IMR-90 (cell line): Measurements from ENCODE around the gene ORM1. TPM values are rescaled to one million over a fixed set of nuclear protein-coding genes. Genes with fewer than 3 reads are reported as not detected.

ENCODE experiments used
- ATAC-seq: fragments of 200-7000 bp; cut with Tn5 transposase; 2 replicates; pipeline ENCODE4 v1.9.1; 2020; ENCODE audit warnings: low read depth, mild to moderate bottlenecking, moderate library complexity
- BruUV-seq: library from RNA; stranded (reverse); fragments of 400-500 nt; replicated peaks from 2 replicates; lab custom pipeline; 2021; lab: Mats Ljungman, UMichigan
- CTCF ChIA-PET: fragments of 300-600 bp; formaldehyde crosslinking; extraction: SDS; loops from one replicate; lab custom pipeline; 2021; ENCODE audit warnings: antibody characterized with exemption; lab: Yijun Ruan, JAX
- POLR2A ChIA-PET: fragments of 300-600 bp; sonication (Branson Sonifier 250); formaldehyde crosslinking; loops from one replicate; lab custom pipeline; 2022; ENCODE audit warnings: antibody characterized with exemption; ENCODE audit not compliant: unreplicated experiment; lab: Charles Lee
- DNase-seq: peaks from one replicate; pipeline ENCODE4 v3.0.0; 2013
- H2AFZ ChIP-seq: replicated peaks from 2 replicates; pipeline ENCODE3; 2013; ENCODE audit warnings: low read length, mild to moderate bottlenecking; ENCODE audit not compliant: poor library complexity
- H2AK5ac ChIP-seq: 2 replicates; pipeline ENCODE4 v1.6.1; 2013; ENCODE audit warnings: low read depth, low read length, inconsistent platforms
- H2AK9ac ChIP-seq: replicated peaks from 2 replicates; pipeline ENCODE3; 2013; ENCODE audit warnings: mild to moderate bottlenecking, low read depth, low read length, moderate library complexity; ENCODE audit not compliant: poor library complexity
- H2BK120ac ChIP-seq: 2 replicates; pipeline ENCODE4 v1.6.1; 2013; ENCODE audit warnings: low read depth, low read length, inconsistent platforms
- H2BK15ac ChIP-seq: 3 replicates; pipeline ENCODE4 v1.6.1; 2013; ENCODE audit warnings: low read depth, low read length, inconsistent platforms
- H2BK20ac ChIP-seq: 2 replicates; pipeline ENCODE4 v1.6.1; 2013; ENCODE audit warnings: low read depth, mild to moderate bottlenecking, inconsistent platforms, low read length, moderate library complexity
- H2BK5ac ChIP-seq: 2 replicates; pipeline ENCODE4 v1.6.1; 2013; ENCODE audit warnings: mild to moderate bottlenecking, low read depth, low read length, inconsistent platforms; ENCODE audit not compliant: poor library complexity, severe bottlenecking
- H3K14ac ChIP-seq: replicated peaks from 2 replicates; pipeline ENCODE4 v1.6.1; 2013; ENCODE audit warnings: low read depth, low read length, inconsistent platforms
- H3K18ac ChIP-seq: 2 replicates; pipeline ENCODE4 v1.6.1; 2013; ENCODE audit warnings: low read depth, low read length, control low read depth
- H3K23ac ChIP-seq: 2 replicates; pipeline ENCODE4 v1.6.1; 2013; ENCODE audit warnings: low read depth, low read length, inconsistent platforms
- H3K27ac ChIP-seq: 2 replicates; pipeline ENCODE4 v1.5.1; 2013; ENCODE audit warnings: mild to moderate bottlenecking, control low read depth, low read length; ENCODE audit not compliant: insufficient read depth
- H3K27me3 ChIP-seq: 2 replicates; pipeline ENCODE4 v1.6.1; 2013; ENCODE audit warnings: low read length; ENCODE audit not compliant: control insufficient read depth, insufficient read depth
- H3K36me3 ChIP-seq: 2 replicates; pipeline ENCODE4 v1.6.1; 2013; ENCODE audit warnings: low read length, mixed read lengths; ENCODE audit not compliant: control insufficient read depth, insufficient read depth
- H3K4ac ChIP-seq: 2 replicates; pipeline ENCODE4 v1.6.1; 2013; ENCODE audit warnings: low read depth, low read length, inconsistent platforms
- H3K4me1 ChIP-seq: 2 replicates; pipeline ENCODE4 v1.6.1; 2013; ENCODE audit warnings: low read length, mixed read lengths; ENCODE audit not compliant: control insufficient read depth, insufficient read depth
- H3K4me2 ChIP-seq: 2 replicates; pipeline ENCODE4 v1.6.1; 2013; ENCODE audit warnings: low read depth, mild to moderate bottlenecking, control low read depth, low read length, moderate library complexity
- H3K4me3 ChIP-seq: 2 replicates; pipeline ENCODE4 v1.5.1; 2013; ENCODE audit warnings: low read depth, mild to moderate bottlenecking, control low read depth, low read length, moderate library complexity; ENCODE audit not compliant: insufficient read depth
- H3K56ac ChIP-seq: 2 replicates; pipeline ENCODE4 v1.6.1; 2013; ENCODE audit warnings: low read length, inconsistent platforms; ENCODE audit not compliant: insufficient read depth; ENCODE audit errors: extremely low read depth
- H3K79me1 ChIP-seq, 2 experiments: 2 replicates each; pipeline ENCODE4 v1.6.1; 2013; ENCODE audit warnings: low read length in 2 of 2, inconsistent platforms in 1 of 2, low read depth in 1 of 2
- H3K9ac ChIP-seq: 2 replicates; pipeline ENCODE4 v1.6.1; 2013; ENCODE audit warnings: low read depth, low read length, control low read depth
- H3K9me1 ChIP-seq: 2 replicates; pipeline ENCODE4 v1.6.1; 2013; ENCODE audit warnings: low read length, inconsistent platforms; ENCODE audit not compliant: insufficient read depth
- H3K9me3 ChIP-seq: 2 replicates; pipeline ENCODE4 v1.6.1; 2013; ENCODE audit warnings: low read length; ENCODE audit not compliant: control insufficient read depth, insufficient read depth
- H4K20me1 ChIP-seq: 2 replicates; pipeline ENCODE4 v1.6.1; 2013; ENCODE audit warnings: low read length, inconsistent platforms; ENCODE audit not compliant: insufficient read depth
- H4K5ac ChIP-seq: 2 replicates; pipeline ENCODE4 v1.6.1; 2013; ENCODE audit warnings: mild to moderate bottlenecking, low read depth, low read length, control low read depth
- H4K8ac ChIP-seq, 2 experiments: 2 replicates each; pipeline ENCODE4 v1.6.1; 2013; ENCODE audit warnings: low read depth in 2 of 2, low read length in 2 of 2, control low read depth in 1 of 2, inconsistent platforms in 1 of 2
- H4K91ac ChIP-seq: 2 replicates; pipeline ENCODE4 v1.6.1; 2013; ENCODE audit warnings: low read depth, low read length, inconsistent platforms; ENCODE audit not compliant: insufficient read depth
- BHLHE40 ChIP-seq: fragments of 150-350 bp; IDR thresholded peaks from 2 replicates; pipeline ENCODE4 v1.6.1; 2016; ENCODE audit warnings: mild to moderate bottlenecking, low read depth, low read length
- MAFK ChIP-seq: IDR thresholded peaks from 2 replicates; pipeline ENCODE4 v1.6.1; 2012; ENCODE audit warnings: low read depth, low read length, improper control_type of control experiment
- MXI1 ChIP-seq: IDR thresholded peaks from 2 replicates; pipeline ENCODE4 v1.6.1; 2012; ENCODE audit warnings: low read depth, mild to moderate bottlenecking, low read length, moderate library complexity, borderline replicate concordance
- NFE2L2 ChIP-seq: fragments of 150-350 bp; IDR thresholded peaks from 2 replicates; pipeline ENCODE4 v1.6.1; 2016; ENCODE audit warnings: low read depth, mild to moderate bottlenecking, low read length
- RFX5 ChIP-seq: IDR thresholded peaks from 2 replicates; pipeline ENCODE4 v1.8.0; 2012; ENCODE audit warnings: low read depth, mild to moderate bottlenecking, low read length, moderate library complexity
- WGBS, 2 experiments: methylation state at CpG; one replicate each; pipeline versions ENCODE4 v1.1.5 to v1.1.7; 2013; ENCODE audit warnings: missing lambda C conversion rate in 2 of 2; ENCODE audit not compliant: insufficient read length in 1 of 2; ENCODE audit errors: extremely low coverage in 2 of 2; 5-methylcytosine and 5-hydroxymethylcytosine counted together
- dilution Hi-C: fragments of 300-500 bp; cut with HindIII; formaldehyde crosslinking; loops from one replicate; pipeline ENCODE4 v1.14.3; 2018; ENCODE audit warnings: low sequenced_read_pairs; ENCODE audit not compliant: unreplicated experiment
- in situ Hi-C: fragments of 300-500 bp; cut with MboI; formaldehyde crosslinking; loops from 3 replicates; pipeline ENCODE4 v1.14.3; 2019; ENCODE audit warnings: low sequenced_read_pairs, inconsistent platforms, mixed read lengths
- intact Hi-C: fragments of 100-400 bp; cut with micrococcal nuclease; formaldehyde crosslinking; loops from 2 replicates; pipeline ENCODE4 v1.10.0; 2022
- polyA plus RNA-seq, 3 experiments: library from polyadenylated mRNA; depleted of rRNA; stranded (reverse); fragments of >200 nt; gene quantifications; 2 replicates each; pipeline ENCODE4 v1.2.3, GENCODE V29; 2012; ENCODE audit warnings: low replicate concordance in 1 of 3
- total RNA-seq: library from RNA; depleted of rRNA; stranded (reverse); fragments of >200 nt; gene quantifications from 2 replicates; pipeline ENCODE4 v1.2.3, GENCODE V29; 2012

ORM1 gene
- total and polyA plus RNA-seq, 2 of the 4 experiments (the other 2 are of a cell fraction) = 0.18 TPM; not detected in 1

GRCh38 chr9:114347675-114348074 lies 24.8 kb downstream of the ORM1 start:
- H4K20me1 ChIP-seq = peaks cover 7% of the 10 kb centered on the region; the same call in 1 of the 2 replicates
- no peak overlapping the region for H3K4me2 ChIP-seq
- H2AK9ac ChIP-seq = no peak overlapping the region
- no peak overlapping the region for H4K91ac ChIP-seq
- H3K36me3 ChIP-seq = peaks cover 62% of the 10 kb centered on the region
- 0 out of 2 replicates have a peak overlapping the region, but pooled peaks have one; percentile 10 for H2BK120ac ChIP-seq
- H4K8ac ChIP-seq = no peak overlapping the region
- peaks cover 11% of the 10 kb centered on the region for H3K4me1 ChIP-seq
- no peak overlapping the region for H3K23ac ChIP-seq
- H3K18ac ChIP-seq = no peak overlapping the region
- in situ Hi-C loops (no loop called here), intact Hi-C loops (no loop called here), dilution Hi-C loops (no loop called here)
- H2BK5ac ChIP-seq = no peak overlapping the region
- POLR2A ChIA-PET = no interaction called here
- no peak overlapping the region for H3K4me3 ChIP-seq
- H3K4ac ChIP-seq = no peak overlapping the region
- H3K9ac ChIP-seq = no peak overlapping the region
- peaks cover 18% of the 10 kb centered on the region for H3K9me1 ChIP-seq
- DNase-seq (no peak), ATAC-seq (no peak)
- no peaks in the 10 kb centered on the region for H3K27me3 ChIP-seq
- no peaks in the 10 kb centered on the region for H3K9me3 ChIP-seq
- TF ChIP-seq NFE2L2 (no peak), BHLHE40 (no peak), MXI1 (no peak), RFX5 (no peak), MAFK (no peak)
- peaks cover 0 to 12% of the 10 kb centered on the region in 2 experiments; a peak in 1 of 4 replicates for H3K79me1 ChIP-seq
- H2BK20ac ChIP-seq = no peak overlapping the region
- CTCF ChIA-PET = no interaction called here
- no peak overlapping the region for H4K5ac ChIP-seq
- H2AFZ ChIP-seq = peak overlapping the region; percentile 8
- 91% methylated on average over 14 of the region's 15 CpGs; no CpG with 5 or more reads in 1 of the 2 experiments for WGBS, 2 experiments
- no peak overlapping the region for H3K27ac ChIP-seq
- H3K14ac ChIP-seq = no peak overlapping the region
- H2AK5ac ChIP-seq = no peak overlapping the region; the same call in 1 of the 2 replicates
- H3K56ac ChIP-seq = no peak overlapping the region
- no TSS peak for BruUV-seq
- H2BK15ac ChIP-seq = no peak overlapping the region
